ENCODE data around the gene CPNE5.

Gene CPNE5

GRCh38 chr6:36833182-36833789 is 6.0 kb downstream of the CPNE5 start:
- no peak for DNase-seq

- DNase-seq = no peak
Observed at GRCh38 chr6:36832313-36832712, 6.9 kb downstream of the CPNE5 start.

GRCh38 chr6:36830577-36830976 is 8.7 kb downstream of the CPNE5 start:
- no peak for DNase-seq

- no peak for DNase-seq
Observed at GRCh38 chr6:36829919-36830544, 9.2 kb downstream of the CPNE5 start.

- no peak for DNase-seq
Observed at GRCh38 chr6:36827261-36828079, 11.8 kb downstream of the CPNE5 start.

- no peak for DNase-seq
Observed at GRCh38 chr6:36826520-36827227, 12.6 kb downstream of the CPNE5 start.

GRCh38 chr6:36825994-36826393 is 13.2 kb downstream of the CPNE5 start:
- no peak for DNase-seq

GRCh38 chr6:36825452-36825851 is 13.8 kb downstream of the CPNE5 start:
- DNase-seq = no peak

GRCh38 chr6:36824253-36824652 is 15.0 kb downstream of the CPNE5 start:
- no peak for DNase-seq

GRCh38 chr6:36823421-36824096 is 15.7 kb downstream of the CPNE5 start:
- DNase-seq = no peak

GRCh38 chr6:36822506-36823269 is 16.6 kb downstream of the CPNE5 start:
- no peak for DNase-seq

- DNase-seq = no peak
Observed at GRCh38 chr6:36821581-36822335, 17.5 kb downstream of the CPNE5 start.

GRCh38 chr6:36820700-36821580 is 18.3 kb downstream of the CPNE5 start:
- DNase-seq = no peak

GRCh38 chr6:36818756-36819155 is 20.5 kb downstream of the CPNE5 start:
- DNase-seq = no peak

GRCh38 chr6:36817847-36818246 is 21.4 kb downstream of the CPNE5 start:
- DNase-seq = no peak

- no peak for DNase-seq
Observed at GRCh38 chr6:36817176-36817817, 21.9 kb downstream of the CPNE5 start.

- no peak for DNase-seq
Observed at GRCh38 chr6:36815962-36816735, 23.1 kb downstream of the CPNE5 start.

- no peak for DNase-seq
Observed at GRCh38 chr6:36814249-36814648, 25.0 kb downstream of the CPNE5 start.

- no peak for DNase-seq
Observed at GRCh38 chr6:36813526-36813925, 25.7 kb downstream of the CPNE5 start.

All from NCI-H2107 (cell line).